CD4-positive, alpha-beta T cell treated with Interleukin-6 at 100 ng/mL for 8 hours (primary cell): ENCODE measurements around the gene BRD3OS.

Experiments used
- DNase-seq: peaks from one replicate; pipeline ENCODE4 v3.0.0-alpha.2; 2020; ENCODE audit warnings: mixed read lengths, low spot score

BRD3OS gene, protein sequence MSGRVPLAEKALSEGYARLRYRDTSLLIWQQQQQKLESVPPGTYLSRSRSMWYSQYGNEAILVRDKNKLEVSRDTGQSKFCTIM

DNA sequence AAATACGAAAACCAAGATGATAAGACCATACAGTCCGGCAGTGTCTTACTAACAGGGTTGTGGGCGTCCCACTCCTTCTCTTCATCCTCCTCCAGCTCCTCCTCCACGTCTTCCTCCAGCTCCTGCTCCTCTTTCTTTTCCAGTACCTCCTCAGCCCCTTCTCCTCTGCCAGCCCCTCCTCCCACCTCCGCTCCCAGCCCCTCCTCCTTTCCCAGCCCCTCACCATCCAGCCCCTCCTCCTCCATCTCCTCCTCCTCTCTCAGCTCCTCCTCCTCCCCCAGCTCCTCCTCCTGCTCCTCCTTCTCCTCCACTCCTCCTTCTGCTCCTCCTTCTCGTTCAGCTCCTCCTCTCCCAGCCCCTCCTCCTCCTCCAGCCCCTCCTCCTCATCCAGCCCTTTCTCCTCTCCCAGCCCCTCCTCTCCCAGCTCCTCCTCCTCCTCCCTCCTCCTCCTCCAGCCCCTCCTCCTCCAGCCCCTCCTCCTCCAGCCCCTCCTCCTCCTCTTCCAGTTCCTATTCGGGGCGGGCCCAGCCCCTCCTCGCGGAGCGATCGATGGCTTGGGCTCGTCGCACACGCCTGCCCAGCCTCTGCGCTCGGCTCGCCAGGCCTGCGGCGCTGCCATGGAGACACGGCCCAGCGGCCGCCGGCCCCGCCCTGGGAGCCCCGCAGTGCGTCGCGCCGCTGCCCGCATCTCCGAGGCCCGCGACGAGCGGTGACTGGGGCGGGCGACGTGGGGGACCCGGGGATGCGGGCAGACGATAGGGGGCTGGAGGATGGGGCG lies at the start of gene BRD3OS:
Gene BRD3OS, plus strand, starts transcription at position 654 of the 778 bp plus-strand sequence. CDS start 1,267 bp downstream, outside the sequence.
- peak; percentile 97 for DNase-seq

DNA sequence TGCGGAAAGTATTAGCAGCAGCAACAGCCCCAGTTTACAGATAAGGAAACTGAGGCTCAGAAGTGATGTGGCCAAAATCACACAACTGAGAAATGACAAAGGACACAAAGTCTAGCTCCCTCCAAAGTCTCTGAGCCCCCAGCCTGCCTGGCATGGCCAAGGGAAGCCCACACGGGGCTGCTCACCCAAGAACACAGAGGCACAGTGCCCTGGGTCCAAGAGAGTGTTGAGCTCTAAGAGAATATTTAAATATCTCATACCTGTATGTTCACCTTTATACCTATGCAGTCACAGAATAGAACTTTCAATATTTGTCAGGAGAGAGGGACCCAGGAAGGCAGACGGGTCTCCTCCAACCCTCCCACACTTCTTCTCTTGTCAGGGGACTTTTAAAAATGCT lies 49.8 kb upstream of the BRD3OS start:
- no peak for DNase-seq

DNA sequence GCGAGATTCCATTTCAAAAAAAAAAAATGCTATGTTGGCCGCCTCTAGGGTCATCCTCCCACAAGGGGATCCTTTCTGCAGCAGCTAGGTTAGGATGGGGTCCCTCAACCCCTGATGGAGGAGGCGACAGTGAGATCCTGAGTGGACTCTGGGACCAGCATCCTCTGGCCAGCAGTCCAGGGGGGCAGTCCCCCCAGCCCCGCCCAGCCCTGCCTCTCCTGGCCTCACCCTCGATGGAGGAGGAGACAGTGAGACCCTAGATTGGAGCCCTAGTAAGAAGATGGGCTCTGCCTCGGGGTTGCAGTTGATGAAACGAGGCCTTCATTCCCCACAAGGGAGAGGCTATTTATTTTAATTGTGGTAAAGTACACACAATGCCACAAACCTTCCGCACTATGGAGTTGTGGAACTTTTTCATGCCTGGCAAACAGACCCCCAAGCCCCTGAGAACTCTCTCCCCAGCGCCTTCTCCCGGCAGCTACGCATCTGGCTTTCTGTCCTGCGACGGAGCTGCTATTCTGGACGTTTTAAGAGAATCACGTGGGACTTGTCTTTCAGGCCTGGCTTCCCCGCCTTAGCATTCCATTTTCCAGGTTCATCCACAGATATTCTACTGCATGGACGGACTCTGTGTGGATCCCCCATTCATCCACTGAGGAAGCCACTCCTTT lies 49.0 kb upstream of the BRD3OS start:
- DNase-seq = no peak

DNA sequence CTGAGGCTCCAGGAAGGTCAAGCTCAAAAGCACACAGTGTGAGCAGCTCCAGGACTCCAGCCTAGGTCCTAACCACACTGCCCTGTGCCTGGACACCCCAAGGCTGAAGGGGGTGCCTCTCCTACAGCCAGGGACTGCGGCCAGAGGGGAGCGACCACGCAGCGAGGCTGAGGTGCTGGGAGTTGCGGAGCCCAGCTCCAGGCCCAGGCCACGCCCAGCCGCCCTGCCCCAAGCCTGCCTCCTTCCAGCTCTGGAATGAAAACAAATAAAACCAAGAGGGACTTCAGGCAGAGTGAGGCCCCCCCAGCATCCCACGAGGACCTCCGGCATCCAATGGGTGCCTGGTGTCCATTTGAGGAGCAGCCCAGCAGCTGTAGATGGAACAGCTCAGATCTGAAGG lies 48.4 kb upstream of the BRD3OS start:
- DNase-seq = no peak

DNA sequence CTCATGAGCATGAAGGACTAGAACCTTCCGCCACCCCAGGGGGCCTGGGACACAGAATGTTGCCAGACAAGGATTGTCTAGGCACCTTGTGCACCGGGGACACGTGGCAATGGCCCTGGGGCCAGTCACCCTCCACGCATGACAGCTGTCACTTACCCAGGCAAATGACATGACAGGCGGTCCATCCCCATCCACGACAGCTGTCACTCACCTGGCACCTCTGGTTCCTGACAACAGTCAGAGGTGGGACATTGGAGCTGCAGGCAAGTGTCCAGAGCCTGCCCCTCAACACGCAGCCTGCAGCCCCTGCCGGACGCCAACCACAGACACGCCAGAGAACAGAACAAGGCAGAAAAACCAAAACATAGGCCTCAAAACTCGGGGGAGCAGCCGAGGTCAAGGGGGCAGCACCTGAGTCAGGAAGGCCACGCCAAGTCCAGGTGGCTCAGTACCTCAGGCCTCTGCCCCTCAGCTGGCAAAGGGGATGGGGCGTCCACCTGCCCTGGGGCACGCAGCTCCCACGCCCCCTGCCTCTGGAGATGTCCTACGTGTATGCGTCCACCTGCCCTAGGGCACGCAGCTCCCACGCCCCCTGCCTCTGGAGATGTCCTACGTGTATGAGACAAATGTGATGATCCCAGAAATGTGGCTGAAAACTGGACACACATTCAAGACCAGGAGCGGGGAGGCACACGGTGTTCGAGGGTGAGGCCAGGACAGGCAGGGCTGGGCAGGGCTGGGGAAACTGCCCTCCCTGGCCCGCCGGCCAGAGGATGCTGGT lies 47.7 kb upstream of the BRD3OS start:
- DNase-seq = no peak

DNA sequence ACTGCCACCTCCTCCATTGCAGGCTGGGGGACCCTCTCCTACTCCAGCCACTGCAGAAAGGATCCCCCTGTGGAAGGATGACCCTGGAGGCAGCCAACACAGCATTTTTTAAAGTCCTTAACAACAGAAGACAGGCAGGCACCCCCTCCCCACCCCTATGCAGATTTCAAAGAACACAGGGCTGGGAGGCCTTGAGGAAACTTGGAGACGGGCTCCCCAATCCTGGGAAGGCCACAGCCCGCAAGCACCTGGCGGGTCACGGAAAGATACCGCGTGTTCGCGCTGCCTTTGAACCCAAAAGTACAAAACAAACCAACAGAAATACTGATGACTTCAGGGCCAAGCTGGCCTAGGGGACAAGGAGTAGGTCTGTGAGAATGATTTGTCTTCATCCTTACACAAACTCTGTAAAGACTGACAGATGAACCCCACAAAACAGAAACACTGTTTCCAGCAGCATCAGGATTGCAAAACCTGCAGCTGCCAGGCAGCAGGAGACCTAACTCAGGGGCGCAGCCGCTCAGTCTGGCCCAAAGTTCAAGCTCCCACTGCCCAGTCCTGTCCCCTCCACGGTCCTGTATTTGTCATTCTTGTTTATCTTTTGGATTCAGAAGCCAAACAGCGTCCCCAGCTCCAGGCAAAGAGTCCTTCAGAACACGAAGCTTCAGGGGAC lies 46.9 kb upstream of the BRD3OS start:
- no peak for DNase-seq

DNA sequence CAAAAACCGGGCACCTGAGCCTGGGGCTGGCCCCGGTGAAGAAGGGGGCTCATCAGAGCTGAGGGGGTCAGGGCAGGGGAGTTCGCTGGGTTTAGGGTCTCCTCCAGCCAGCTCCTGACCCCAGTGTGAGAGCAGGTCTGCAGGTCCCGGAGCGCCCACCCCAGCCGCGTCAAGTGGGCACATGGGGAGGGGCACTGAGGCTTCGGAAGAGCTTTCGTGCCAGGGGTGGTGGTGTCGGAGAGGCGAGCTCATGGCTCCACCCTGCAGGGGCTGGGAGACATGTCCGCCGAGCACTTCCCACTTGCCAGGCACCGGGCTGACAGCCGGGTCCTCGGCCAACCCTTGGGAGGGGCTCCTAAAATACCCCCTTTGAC lies 46.4 kb upstream of the BRD3OS start:
- DNase-seq = no peak

DNA sequence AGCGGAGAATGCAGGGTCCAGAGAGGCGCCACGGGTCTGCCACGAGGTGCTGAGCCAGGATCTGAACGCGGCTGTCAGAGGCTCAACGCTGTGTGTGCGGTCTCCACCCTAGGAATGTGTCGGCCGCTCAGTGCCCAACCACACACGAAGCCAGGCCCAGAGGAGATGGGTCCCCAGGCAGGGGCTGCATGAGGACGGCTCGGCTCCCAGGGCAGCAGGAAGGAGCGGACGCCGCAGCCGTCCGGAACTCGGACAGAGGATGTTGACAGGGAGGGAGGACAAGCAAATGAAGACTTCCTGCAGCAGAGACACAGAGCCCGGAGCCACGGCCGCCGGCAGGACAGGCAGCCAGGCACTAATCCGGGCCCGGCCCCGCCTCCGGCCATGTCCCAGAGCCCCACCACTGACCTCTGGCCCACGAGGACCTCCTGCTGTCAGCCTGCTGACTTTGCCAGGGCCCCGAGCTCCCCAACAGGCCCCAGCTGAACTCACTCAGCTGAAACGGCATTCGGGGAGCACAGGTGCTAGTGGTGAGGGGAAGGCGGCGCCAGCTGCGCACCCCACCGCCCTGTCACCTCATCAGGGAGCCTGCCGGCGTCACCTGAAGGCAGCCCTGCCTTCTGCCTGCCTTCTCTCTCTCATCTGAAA lies 45.9 kb upstream of the BRD3OS start:
- no peak for DNase-seq

DNA sequence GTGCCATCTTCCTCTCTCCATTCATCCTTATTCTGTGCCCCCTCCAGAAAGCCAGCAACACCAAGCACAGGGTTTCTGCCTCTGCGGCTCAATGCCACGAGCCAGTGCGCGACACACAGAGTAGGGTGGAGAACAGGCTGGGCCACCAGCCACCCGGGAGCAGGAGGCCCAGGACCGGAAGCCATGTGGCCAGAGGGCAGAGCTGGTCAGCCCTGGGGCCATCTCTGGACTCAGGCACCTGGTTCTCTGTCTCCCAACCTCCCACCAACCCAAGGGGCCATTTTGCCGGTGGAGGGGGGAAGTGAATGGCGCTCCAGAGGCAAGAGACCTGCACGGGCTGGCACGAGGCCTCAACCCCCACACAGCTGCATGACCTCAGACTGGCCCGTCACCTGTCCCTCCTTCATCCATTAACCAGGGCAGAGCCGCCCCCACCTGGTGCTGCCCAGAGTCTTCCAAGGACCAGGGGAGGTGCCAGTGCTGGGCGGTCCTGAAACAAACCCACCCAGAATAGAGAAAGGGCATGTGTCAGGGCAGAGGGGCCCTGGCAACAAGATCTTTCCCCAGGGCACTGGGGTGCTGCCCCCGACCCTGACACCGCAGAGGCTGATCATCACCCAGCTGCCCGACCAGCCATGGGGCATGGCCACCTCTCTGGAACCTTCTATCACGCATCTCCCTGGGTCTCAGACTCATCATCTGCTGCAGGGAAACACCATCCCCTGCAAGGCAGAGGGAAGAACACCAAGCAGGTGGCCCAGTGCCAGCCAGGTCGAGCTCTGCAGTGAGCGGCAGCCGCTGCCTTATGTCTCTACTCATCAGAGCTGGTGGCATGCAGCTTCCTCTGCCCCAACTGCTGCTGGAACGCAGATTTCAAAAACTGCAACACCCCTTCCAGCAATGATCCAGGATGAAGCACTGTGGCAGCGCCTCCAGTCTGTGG lies 45.1 kb upstream of the BRD3OS start:
- no peak for DNase-seq

DNA sequence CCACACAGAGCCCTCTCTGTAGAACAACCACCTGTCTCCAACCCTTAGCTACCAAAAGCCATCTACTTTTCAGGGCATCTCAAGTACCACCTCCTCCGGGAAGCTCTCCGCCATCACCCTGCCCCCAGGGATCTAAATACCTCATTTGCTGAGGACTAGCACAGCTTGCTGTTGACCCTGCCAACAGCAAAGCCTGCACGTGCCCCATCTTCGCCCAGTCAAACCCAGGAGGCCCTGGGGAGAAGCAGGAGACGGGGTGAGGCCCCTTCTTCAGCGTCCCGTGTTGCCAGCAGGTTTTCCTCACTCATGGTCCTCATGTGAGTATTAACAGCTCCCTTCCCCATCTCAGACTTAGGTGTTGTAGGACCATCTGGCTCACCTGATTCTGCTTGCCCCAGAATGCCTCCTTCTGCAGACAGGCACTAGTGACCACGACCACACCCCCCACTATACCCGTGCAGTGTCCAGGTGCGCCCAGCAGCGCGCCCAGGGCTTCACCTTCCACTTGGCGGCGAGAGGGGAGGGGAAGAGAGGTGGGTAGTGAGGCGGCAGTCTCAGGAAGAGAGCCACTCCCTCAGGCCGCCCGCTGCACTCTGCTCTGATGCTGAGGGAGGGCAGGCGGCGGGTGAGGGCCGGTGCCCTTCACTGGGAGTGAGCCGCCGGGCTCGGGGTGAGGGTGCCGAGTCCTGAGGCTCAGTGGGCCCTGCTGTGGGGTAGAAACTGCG lies 44.3 kb upstream of the BRD3OS start:
- no peak for DNase-seq

DNA sequence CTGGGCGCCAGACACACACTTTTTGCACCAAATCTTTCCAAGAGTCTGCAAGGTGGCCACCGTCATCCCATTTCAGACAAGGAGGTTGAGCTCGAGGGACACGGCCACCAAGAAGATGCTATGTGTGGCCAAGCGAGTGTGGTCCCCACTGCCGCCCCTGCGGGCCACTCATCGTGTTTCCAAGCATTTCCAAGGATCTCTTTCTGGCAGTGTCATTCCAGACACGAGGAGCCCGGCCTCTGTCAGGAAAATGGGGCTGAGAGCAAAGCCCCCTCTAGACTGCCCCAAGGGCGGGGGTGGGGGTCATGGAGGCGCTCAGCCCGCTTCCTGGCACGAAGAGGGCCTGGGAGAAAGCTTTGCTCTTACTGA lies 43.7 kb upstream of the BRD3OS start:
- no peak for DNase-seq

DNA sequence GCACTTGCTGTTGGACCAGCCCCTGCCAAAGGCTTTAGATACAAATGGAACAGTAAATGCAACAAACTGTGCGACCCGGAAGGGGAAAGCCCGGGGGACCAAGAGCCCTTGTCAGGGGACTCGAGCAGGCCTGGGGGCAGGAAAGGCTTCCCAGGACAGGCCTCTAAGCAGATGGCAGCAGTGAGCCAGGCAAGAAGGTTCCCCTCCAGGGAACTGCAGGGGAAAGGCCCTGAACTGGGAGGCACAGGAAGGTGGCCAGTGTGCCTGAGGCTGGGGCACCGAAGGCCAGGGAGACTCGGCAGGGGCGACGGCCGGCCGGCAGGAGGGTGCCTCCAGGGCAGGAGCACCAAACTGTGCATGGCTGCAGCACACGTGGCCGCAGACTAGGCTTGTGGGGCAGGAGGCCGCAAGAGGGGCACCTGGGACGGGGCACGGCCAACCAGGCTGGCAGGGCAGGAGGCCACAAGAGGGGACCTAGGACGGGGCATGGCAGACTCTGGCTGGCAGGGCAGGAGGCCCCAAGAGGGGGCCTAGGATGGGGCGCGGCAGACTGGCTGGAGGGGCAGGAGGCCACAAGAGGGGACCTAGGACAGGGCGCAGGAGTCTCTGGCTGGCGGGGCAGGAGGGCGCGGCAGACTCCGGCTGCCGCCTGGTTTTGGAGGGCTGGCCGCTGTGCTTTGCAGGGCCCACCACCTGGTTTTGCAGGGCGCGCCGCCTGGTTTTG lies 43.2 kb upstream of the BRD3OS start:
- no peak for DNase-seq

DNA sequence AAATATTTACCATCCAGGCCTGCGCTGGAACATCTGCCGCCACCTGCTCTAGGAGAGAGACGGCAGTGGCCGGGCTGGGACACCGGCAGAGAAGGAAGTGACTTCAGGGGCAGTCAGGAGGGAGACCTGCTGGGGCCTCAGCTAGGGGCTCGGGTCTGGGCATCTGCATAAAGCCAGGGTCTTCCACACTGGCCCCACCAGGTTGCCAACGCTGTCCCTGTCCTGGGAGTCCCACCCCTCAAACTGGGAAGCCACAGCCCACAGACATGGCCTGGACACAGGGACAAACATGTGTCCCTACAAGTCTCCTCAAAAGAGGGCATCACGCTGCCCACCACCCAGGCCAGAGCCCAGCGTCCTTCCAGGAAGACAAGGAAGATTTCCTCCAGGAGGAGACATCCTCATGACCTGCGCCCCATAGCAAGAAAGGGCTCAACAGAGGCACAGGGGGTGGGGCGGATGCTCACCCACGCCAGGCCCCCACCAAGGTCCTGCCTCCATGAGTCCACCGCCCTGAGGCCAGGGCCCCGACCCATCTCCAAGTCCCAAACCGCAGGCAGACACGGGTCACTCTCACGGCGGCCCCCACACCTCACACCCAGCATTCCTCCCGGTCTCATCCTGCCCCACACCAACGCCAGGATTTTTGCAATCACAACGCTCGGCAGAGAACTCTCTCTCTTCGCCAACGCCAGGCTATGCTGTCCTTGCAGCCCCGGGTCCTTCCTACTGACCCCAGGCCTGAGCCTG lies 42.1 kb upstream of the BRD3OS start:
- no peak for DNase-seq

DNA sequence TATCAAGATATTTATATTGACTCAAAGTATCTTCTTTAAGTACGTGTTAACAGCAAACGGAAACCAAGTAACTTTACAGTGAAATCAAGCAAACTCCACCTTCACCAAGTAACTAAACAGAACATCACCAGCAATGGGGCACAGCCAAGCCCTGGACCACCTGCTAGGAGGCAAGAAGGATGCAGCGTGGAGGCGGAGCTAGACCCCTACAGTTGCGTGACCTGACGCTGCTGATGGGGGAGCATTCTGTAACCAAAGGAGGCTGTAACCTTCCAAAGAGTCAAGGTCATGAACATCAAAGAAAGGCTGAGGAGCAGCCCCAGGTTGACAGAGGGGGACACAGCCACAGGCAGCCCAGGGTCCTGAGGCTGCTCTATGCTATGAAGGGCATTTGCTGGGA lies 39.2 kb upstream of the BRD3OS start:
- no peak for DNase-seq

DNA sequence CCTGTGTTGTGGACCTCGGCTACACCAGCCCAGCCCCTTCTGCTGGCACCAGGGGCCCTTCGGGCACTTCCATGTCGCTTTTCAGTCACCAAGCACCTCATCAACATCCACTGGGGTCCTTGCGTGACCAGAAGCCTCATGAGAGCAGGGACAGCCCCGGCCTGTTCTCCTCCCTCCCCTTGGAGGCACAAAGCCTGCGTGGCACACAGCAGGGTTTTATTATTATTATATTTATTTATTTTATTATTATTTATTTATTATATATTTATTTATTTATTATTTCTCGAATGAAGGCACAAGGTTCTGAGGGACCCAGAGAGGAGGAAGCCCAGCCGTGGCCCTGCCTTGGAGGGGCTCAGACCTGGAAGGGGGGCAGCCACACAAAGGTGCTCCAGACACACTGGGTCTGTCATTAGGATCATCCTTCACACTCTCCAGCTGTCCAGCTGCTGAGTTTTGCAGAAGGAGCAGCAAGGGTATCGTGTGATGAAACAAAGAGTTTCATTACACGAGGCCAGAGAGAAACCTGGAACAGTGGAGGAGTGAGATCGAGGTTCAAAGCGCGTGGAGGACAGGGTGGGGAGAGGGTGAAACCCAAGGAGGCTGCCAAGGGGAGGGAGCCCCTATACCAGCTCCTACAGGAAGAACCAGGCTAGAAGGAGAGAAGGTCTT lies 38.4 kb upstream of the BRD3OS start:
- no peak for DNase-seq

DNA sequence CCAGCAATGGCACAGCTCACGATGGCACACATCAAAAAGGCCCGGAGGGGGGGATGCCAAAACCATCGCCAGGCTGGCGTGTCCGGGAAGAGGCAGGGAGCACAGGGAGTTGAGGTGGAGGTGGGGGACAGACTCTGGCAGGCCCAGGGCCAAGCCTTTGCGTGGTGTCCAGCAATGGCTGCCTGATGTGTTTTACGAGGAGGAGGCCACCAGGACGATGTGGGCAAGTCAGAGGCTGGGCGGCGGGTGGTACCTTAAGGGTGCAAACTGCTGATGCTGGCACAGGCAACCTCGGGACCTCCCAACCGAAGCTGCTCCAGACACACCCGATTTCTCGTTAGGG lies 37.9 kb upstream of the BRD3OS start:
- DNase-seq = no peak

DNA sequence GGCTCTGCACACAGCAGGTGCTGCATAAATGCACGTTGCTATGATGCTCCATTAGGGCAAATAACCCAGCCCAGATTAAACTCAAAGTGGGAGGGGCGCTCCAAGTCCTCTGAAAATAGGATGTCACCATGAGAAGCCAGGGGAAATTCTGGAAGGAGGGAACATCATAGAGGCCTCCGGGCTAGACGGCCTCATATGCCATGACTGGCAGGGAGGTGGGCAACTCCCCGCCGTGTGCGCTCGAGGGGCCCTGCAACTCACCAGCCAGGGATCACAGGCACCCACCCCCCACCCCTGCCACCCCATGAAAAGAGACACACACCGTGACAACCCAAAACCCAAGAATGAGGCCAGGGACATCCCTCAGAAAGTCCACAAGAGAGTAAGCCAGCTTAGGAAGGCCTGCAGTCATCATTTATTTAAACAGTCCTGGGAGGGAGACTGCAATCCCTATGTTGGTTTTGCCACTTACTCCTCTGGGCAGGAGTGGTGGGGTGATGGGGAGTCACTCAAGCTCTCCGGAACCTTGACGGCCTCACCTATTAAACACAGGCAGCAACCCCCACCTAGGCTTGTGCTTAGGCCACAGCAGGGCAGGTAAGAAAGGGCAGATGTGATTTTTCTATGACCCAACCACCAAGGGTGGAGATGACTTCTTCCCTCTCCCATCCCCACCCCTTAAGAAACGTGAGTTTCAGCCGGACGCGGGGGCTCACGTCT lies 37.2 kb upstream of the BRD3OS start:
- DNase-seq = no peak
